CD14-positive monocyte (primary cell): ENCODE results near the gene ANKRD13D. TPM values are rescaled to one million over a fixed set of nuclear protein-coding genes. Genes with fewer than 3 reads are reported as not detected.
A peak's percentile ranks its signal among the peaks of the same experiment; 100 is the strongest.

Experiments
- DNase-seq, 3 donors: peaks; one replicate each; pipeline ENCODE4 v3.0.0-alpha.2; 2011 to 2022
- H2AFZ ChIP-seq: 2 replicates; pipeline ENCODE4 v1.6.0; 2012; ENCODE audit warnings: mild to moderate bottlenecking, low read depth, low read length, inconsistent platforms; ENCODE audit not compliant: insufficient read depth, poor library complexity, severe bottlenecking
- H3K27ac ChIP-seq, 2 donors: 1 replicate in 1 of 2; 2 replicates in 1 of 2; pipeline ENCODE4 v1.5.1; 2012 to 2013; ENCODE audit warnings: low read length in 2 of 2, control low read depth in 1 of 2, inconsistent platforms in 1 of 2, low read depth in 1 of 2, mild to moderate bottlenecking in 1 of 2
- H3K27me3 ChIP-seq, 2 donors: one replicate each; pipeline versions ENCODE4 v1.6.0 to v1.6.1; 2011 to 2013; ENCODE audit warnings: low read length in 2 of 2; ENCODE audit not compliant: control insufficient read depth in 2 of 2, insufficient read depth in 2 of 2
- H3K36me3 ChIP-seq, 2 donors: replicated peaks in 1 of 2; 1 replicate in 1 of 2; 2 replicates in 1 of 2; pipeline versions ENCODE4 v1.5.1 to v1.6.1; 2012 to 2013; ENCODE audit warnings: low read length in 2 of 2, control low read depth in 1 of 2, inconsistent platforms in 1 of 2, mild to moderate bottlenecking in 1 of 2; ENCODE audit not compliant: insufficient read depth in 2 of 2, control insufficient read depth in 1 of 2
- H3K4me1 ChIP-seq, 2 donors: 1 replicate in 1 of 2; 2 replicates in 1 of 2; pipeline versions ENCODE4 v1.5.1 to v1.6.1; 2012 to 2013; ENCODE audit warnings: low read length in 2 of 2, control low read depth in 1 of 2, inconsistent platforms in 1 of 2, mild to moderate bottlenecking in 1 of 2, moderate library complexity in 1 of 2; ENCODE audit not compliant: insufficient read depth in 2 of 2, control insufficient read depth in 1 of 2
- H3K4me2 ChIP-seq: replicated peaks from 2 replicates; pipeline ENCODE3; 2012; ENCODE audit warnings: low read length, moderate library complexity, mild to moderate bottlenecking; ENCODE audit not compliant: poor library complexity, severe bottlenecking; ENCODE audit errors: extremely low read depth
- H3K4me3 ChIP-seq, 3 experiments: fragments of 200-600 bp in 1 of 3; sonication (generic) in 1 of 3; replicated peaks in 1 of 3; 1 replicate in 2 of 3; 2 replicates in 1 of 3; pipeline ENCODE4 v1.5.1; 2011 to 2013; ENCODE audit warnings: low read length in 3 of 3, mild to moderate bottlenecking in 3 of 3, control low read depth in 2 of 3, low read depth in 2 of 3, inconsistent platforms in 1 of 3, moderate library complexity in 1 of 3
- H3K79me2 ChIP-seq: 2 replicates; pipeline ENCODE4 v1.6.0; 2012; ENCODE audit warnings: mild to moderate bottlenecking, control low read depth, inconsistent platforms, low read length, moderate library complexity; ENCODE audit not compliant: insufficient read depth
- H3K9ac ChIP-seq: 2 replicates; pipeline ENCODE4 v1.6.0; 2017; ENCODE audit warnings: low read length, mild to moderate bottlenecking; ENCODE audit not compliant: insufficient read depth, poor library complexity, severe bottlenecking
- H3K9me3 ChIP-seq, 2 donors: replicated peaks in 1 of 2; 1 replicate in 1 of 2; 2 replicates in 1 of 2; pipeline versions ENCODE4 v1.5.1 to v1.6.1; 2012 to 2013; ENCODE audit warnings: low read length in 2 of 2, control low read depth in 1 of 2; ENCODE audit not compliant: control insufficient read depth in 1 of 2, insufficient read depth in 1 of 2
- H4K20me1 ChIP-seq: 2 replicates; pipeline ENCODE4 v1.6.0; 2012; ENCODE audit warnings: mild to moderate bottlenecking, low read length, control low read depth, moderate library complexity; ENCODE audit not compliant: insufficient read depth
- H3K27ac Mint-ChIP-seq, 7 donors: one replicate each; pipeline ENCODE4 v1.8.0; 2020; ENCODE audit warnings: mild to moderate bottlenecking in 7 of 7, mixed read lengths in 7 of 7, moderate library complexity in 6 of 7, inconsistent platforms in 2 of 7
- H3K27me3 Mint-ChIP-seq, 3 donors: one replicate each; pipeline ENCODE4 v1.8.0; 2021 to 2022; ENCODE audit warnings: low read depth in 3 of 3, mild to moderate bottlenecking in 3 of 3, mixed read lengths in 3 of 3, moderate library complexity in 3 of 3, inconsistent platforms in 1 of 3
- H3K36me3 Mint-ChIP-seq, 2 donors: one replicate each; pipeline ENCODE4 v1.8.0; 2020; ENCODE audit warnings: mixed read lengths in 2 of 2, inconsistent platforms in 1 of 2, mild to moderate bottlenecking in 1 of 2
- H3K4me1 Mint-ChIP-seq: one replicate; pipeline ENCODE4 v1.8.0; 2020; ENCODE audit warnings: mild to moderate bottlenecking, mixed read lengths
- H3K4me3 Mint-ChIP-seq, 2 donors: one replicate each; pipeline ENCODE4 v1.8.0; 2020; ENCODE audit warnings: mild to moderate bottlenecking in 2 of 2, mixed read lengths in 2 of 2, moderate library complexity in 1 of 2
- H3K9me3 Mint-ChIP-seq, 7 donors: one replicate each; pipeline ENCODE4 v1.8.0; 2020 to 2022; ENCODE audit warnings: mixed read lengths in 7 of 7, mild to moderate bottlenecking in 6 of 7, moderate library complexity in 6 of 7, inconsistent platforms in 2 of 7
- WGBS: methylation state at CpG from one replicate; pipeline ENCODE4 v1.1.5; 2013; ENCODE audit warnings: missing lambda C conversion rate; ENCODE audit not compliant: insufficient coverage; 5-methylcytosine and 5-hydroxymethylcytosine counted together
- intact Hi-C, 2 donors: fragments of 100-400 bp; cut with micrococcal nuclease; formaldehyde crosslinking; loops; one replicate each; pipeline versions ENCODE4 v1.15.0 to v1.15.1; 2023
- polyA plus RNA-seq, 3 donors: library from polyadenylated mRNA; depleted of rRNA in 1 of 3; unstranded in 2 of 3; stranded (reverse) in 1 of 3; fragments of 300-500 nt in 2 of 3; fragments of >200 nt in 1 of 3; fragmentation: Illumina TruSeq in 2 of 3; gene quantifications; 1 replicate in 2 of 3; 2 replicates in 1 of 3; pipeline ENCODE4 v1.2.3, GENCODE V29; 2012 to 2021
- TF ChIP-seq, protein P1 (sequence below): fragments of 200-600 bp; IDR thresholded peaks from one replicate; pipeline ENCODE4 v1.8.0; 2022; ENCODE audit warnings: antibody characterized with exemption, mild to moderate bottlenecking

The ANKRD13D gene
- polyA plus RNA-seq, 3 donors, result 9.1 to 389 (median 10.3) TPM

DNA sequence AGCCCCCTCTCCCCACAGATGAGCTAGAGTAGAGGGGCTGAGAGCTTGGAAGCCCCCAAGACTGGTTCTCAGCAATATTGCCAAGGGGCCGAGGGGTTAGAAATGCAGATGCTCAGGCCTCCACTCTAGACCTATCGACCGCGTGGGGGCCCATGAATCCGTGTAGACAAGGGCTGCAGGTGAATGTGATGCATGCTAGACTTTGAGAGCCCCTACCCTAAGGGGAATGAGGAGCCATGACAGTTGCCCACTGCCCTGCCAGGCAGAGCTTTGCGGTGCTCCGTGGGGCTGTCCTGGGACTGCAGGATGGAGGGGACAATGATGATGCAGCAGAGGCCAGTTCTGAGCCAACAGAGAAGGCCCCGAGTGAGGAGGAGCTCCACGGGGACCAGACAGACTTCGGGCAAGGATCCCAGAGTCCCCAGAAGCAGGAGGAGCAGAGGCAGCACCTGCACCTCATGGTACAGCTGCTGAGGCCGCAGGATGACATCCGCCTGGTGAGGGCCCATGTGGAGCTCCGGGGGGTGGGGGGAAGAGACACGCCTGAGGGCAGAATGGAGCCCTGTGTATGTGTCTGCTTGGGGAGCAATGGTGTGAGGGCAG, 15.5 kb downstream of the ANKRD13D start:
- Histone ChIP-seq H4K20me1 (peaks cover 71% of the 10 kb centered on the region), H3K4me1 (peaks cover 44 to 53% of the 10 kb centered on the region in 2 donors), H3K4me2 (peak overlapping the region; percentile 94), H3K36me3 (peaks cover 57% of the 10 kb centered on the region in 2 donors), H3K9ac (no peak overlapping the region), H3K4me3 (peak overlapping the region in 2 of 3 experiments; percentile 66 to 86), H3K79me2 (peaks cover 38% of the 10 kb centered on the region), H3K9me3 (no peaks in the 10 kb centered on the region), H2AFZ (peak overlapping the region; percentile 72), H3K27me3 (no peaks in the 10 kb centered on the region), H3K27ac (no peak overlapping the region)
- H3K27me3 Mint-ChIP-seq, result no peaks in the 10 kb centered on the region
- peak in 1 of 3 donors; percentile 2 for DNase-seq
- peak overlapping the region; percentile 62 to 73 for H3K4me3 Mint-ChIP-seq
- H3K9me3 Mint-ChIP-seq, result no peaks in the 10 kb centered on the region
- 93% methylated on average over 14 of the region's 14 CpGs for WGBS
- TF ChIP-seq, protein P1, sequence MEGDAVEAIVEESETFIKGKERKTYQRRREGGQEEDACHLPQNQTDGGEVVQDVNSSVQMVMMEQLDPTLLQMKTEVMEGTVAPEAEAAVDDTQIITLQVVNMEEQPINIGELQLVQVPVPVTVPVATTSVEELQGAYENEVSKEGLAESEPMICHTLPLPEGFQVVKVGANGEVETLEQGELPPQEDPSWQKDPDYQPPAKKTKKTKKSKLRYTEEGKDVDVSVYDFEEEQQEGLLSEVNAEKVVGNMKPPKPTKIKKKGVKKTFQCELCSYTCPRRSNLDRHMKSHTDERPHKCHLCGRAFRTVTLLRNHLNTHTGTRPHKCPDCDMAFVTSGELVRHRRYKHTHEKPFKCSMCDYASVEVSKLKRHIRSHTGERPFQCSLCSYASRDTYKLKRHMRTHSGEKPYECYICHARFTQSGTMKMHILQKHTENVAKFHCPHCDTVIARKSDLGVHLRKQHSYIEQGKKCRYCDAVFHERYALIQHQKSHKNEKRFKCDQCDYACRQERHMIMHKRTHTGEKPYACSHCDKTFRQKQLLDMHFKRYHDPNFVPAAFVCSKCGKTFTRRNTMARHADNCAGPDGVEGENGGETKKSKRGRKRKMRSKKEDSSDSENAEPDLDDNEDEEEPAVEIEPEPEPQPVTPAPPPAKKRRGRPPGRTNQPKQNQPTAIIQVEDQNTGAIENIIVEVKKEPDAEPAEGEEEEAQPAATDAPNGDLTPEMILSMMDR, result no peak
- H3K36me3 Mint-ChIP-seq, result peaks cover 41 to 69% of the 10 kb centered on the region in 2 donors
- peak overlapping the region in 2 of 7 donors; percentile 16 to 37 for H3K27ac Mint-ChIP-seq
- intact Hi-C loops, result loop anchor here in 1 of 2 donors (5.0 kb wide), 1 partner anchor 37 kb away; the partner anchor contains the start of gene GRK2
- peaks cover 46% of the 10 kb centered on the region for H3K4me1 Mint-ChIP-seq

DNA sequence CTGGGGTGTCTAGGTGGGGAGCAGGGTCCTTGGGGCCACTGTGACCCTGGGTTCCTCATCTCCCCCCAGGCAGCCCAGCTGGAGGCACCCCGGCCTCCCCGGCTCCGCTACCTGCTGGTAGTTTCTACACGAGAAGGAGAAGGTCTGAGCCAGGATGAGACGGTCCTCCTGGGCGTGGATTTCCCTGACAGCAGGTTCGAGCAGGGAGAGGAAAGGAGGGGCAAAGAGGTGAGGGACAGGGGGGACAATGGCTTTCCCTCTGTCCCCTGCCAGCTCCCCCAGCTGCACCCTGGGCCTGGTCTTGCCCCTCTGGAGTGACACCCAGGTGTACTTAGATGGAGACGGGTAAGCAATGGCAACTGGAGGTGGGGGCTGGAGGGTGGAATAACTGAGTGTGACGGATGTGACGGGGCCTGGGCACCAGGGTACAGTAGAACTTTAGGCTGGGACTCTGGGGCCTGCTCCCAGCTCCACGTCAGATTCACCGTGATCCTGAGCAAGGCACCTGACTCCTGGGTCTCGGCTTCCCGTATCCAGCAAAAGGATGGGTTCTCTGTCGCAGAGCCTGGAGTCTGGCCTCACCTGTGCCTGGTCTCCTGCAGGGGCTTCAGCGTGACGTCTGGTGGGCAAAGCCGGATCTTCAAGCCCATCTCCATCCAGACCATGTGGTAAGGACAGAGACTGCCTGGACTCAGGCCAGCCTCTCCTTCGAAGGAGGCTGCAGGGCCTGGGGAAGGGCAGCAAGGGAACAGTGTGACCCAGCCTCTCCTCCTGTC, 17.9 kb downstream of the ANKRD13D start:
- H3K36me3 ChIP-seq, result peaks cover 54 to 55% of the 10 kb centered on the region in 2 donors

More for the DNA sequence above, 17.9 kb downstream of the ANKRD13D start:
- H3K27me3 Mint-ChIP-seq, result no peaks in the 10 kb centered on the region
- Histone ChIP-seq H3K4me2 (no peak overlapping the region), H4K20me1 (peaks cover 48% of the 10 kb centered on the region), H3K79me2 (peaks cover 23% of the 10 kb centered on the region), H3K27me3 (no peaks in the 10 kb centered on the region), H3K9ac (no peak overlapping the region), H2AFZ (no peak overlapping the region), H3K4me3 (no peak overlapping the region), H3K9me3 (no peaks in the 10 kb centered on the region), H3K27ac (no peak overlapping the region), H3K4me1 (peaks cover 27 to 35% of the 10 kb centered on the region in 2 donors)
- intact Hi-C loops, result no loop called here
- no peaks in the 10 kb centered on the region for H3K9me3 Mint-ChIP-seq
- no peak overlapping the region for H3K27ac Mint-ChIP-seq
- no peak for DNase-seq
- no peak overlapping the region for H3K4me3 Mint-ChIP-seq
- H3K4me1 Mint-ChIP-seq, result peaks cover 32% of the 10 kb centered on the region
- TF ChIP-seq, protein P1, result no peak
- over 99% methylated on average over 16 of the region's 19 CpGs for WGBS
- H3K36me3 Mint-ChIP-seq, result peaks cover 44 to 69% of the 10 kb centered on the region in 2 donors
